BLaER1 (cell line): ENCODE data around the gene DAGLA.

Experiments
- H3K27ac ChIP-seq: shearing (Covaris generic); formaldehyde crosslinking; 2 replicates; pipeline ENCODE4 v1.8.1; 2022
- H3K27me3 ChIP-seq: shearing (Covaris generic); formaldehyde crosslinking; 2 replicates; pipeline ENCODE4 v1.8.1; 2022
- H3K36me3 ChIP-seq: shearing (Covaris generic); formaldehyde crosslinking; 2 replicates; pipeline ENCODE4 v1.8.1; 2022
- H3K4me1 ChIP-seq: shearing (Covaris generic); formaldehyde crosslinking; 2 replicates; pipeline ENCODE4 v1.8.1; 2022
- H3K4me2 ChIP-seq: shearing (Covaris generic); formaldehyde crosslinking; 2 replicates; pipeline ENCODE4 v1.8.1; 2022
- H3K4me3 ChIP-seq: shearing (Covaris generic); formaldehyde crosslinking; 2 replicates; pipeline ENCODE4 v1.8.1; 2022
- H3K9ac ChIP-seq: shearing (Covaris generic); formaldehyde crosslinking; 2 replicates; pipeline ENCODE4 v1.8.1; 2022
- H3K9me3 ChIP-seq: shearing (Covaris generic); formaldehyde crosslinking; 2 replicates; pipeline ENCODE4 v1.8.1; 2022
- H4K20me1 ChIP-seq: shearing (Covaris generic); formaldehyde crosslinking; 2 replicates; pipeline ENCODE4 v1.8.1; 2022
- Cebpa-rat ChIP-seq: shearing (Covaris generic); IDR thresholded peaks from 2 replicates; pipeline ENCODE4 v1.8.1; 2022

The DAGLA gene

DNA sequence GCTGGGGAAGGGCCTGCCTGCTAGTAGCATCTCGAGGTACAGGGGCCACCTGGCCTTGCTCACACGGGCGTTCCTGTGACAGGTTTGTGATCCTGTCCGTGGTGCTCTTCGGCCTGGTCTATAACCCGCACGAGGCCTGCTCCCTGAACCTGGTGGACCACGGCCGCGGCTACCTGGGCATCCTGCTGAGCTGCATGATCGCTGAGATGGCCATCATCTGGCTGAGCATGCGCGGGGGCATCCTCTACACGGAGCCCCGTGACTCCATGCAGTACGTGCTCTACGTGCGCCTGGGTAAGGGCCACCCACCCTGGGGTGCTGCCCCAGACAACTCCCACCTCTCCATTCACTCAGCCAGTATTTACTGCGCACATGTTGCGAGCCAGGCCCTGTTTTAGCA, 40.4 kb downstream of the DAGLA start:
- Histone ChIP-seq H4K20me1 (no peaks in the 10 kb centered on the region), H3K9ac (no peak overlapping the region), H3K4me1 (peaks cover 54% of the 10 kb centered on the region), H3K27ac (no peak overlapping the region), H3K9me3 (no peaks in the 10 kb centered on the region), H3K27me3 (no peaks in the 10 kb centered on the region), H3K36me3 (no peaks in the 10 kb centered on the region), H3K4me2 (no peak overlapping the region), H3K4me3 (no peak overlapping the region)
- no peak for TF ChIP-seq Cebpa-rat

DNA sequence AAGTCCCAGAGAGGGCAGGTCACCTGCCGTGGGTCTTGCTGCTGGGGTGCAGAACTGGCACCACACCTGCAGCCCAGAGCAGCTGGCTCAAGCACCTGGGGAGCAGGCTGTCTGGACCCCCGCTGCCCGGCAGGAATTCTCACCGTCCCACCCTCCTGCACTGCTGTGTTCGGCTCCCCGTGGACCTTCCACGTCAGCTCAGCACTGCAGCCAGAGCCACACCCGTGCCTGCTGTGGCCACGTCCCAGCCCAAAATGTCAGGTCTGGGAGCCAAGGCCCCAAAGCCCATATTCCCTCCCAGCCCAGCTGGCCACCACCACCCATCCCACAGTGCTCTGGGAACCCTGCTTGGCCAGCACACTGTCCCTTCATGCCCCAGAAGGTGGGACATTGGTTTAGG, 44.2 kb downstream of the DAGLA start:
- H3K9ac ChIP-seq: no peak overlapping the region
- no peak for TF ChIP-seq Cebpa-rat
- no peak overlapping the region for H3K27ac ChIP-seq
- H3K4me3 ChIP-seq: no peak overlapping the region
- no peak overlapping the region for H3K4me2 ChIP-seq
- H3K27me3 ChIP-seq: no peaks in the 10 kb centered on the region
- no peaks in the 10 kb centered on the region for H4K20me1 ChIP-seq
- no peaks in the 10 kb centered on the region for H3K9me3 ChIP-seq
- H3K4me1 ChIP-seq: peaks cover 31% of the 10 kb centered on the region
- no peaks in the 10 kb centered on the region for H3K36me3 ChIP-seq

DNA sequence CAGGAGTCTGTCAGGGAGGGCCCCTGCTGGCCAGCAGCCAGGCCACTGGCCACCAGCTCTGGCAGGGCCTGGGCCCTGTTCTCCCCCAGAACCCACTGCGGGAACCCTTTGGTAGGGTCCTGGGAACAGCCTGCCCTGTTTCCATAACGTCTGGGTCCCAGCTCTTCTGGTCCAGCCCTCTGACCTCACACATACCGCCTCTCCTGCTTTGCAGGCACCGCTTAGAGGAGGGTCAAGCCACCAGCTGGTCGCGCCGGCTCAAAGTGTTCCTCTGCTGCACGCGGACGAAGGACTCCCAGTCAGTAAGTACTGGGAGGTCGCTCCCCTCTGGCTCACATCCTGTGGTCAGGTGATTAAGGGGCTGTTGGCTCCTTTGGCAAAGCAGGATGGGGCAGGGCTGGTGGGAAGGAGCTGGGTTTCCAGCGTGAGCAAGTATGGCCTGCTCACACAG, 45.6 kb downstream of the DAGLA start:
- no peaks in the 10 kb centered on the region for H3K27me3 ChIP-seq

DNA sequence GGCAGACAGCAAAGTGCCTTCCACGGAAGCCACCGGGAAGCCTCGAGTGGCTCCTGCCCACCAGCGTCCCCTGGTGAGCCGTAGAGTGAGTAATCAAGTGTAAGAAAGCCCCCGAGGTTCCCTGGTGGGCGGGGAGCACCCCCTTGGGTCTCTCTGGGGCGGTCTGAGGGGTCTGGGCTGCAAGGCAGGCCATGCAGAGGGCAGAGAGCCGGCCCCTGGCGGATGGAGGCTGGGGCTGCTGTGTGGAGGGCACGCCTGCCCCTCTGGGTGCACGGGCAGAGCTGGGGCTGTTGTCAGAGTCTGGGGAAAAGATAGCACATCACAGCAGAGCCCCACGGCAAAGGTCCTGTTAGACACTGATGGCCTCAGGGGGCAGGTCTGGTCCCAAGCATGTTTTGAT, 46.6 kb downstream of the DAGLA start:
- Histone ChIP-seq H3K4me2 (no peak overlapping the region), H3K4me1 (peaks cover 19% of the 10 kb centered on the region), H3K9me3 (no peaks in the 10 kb centered on the region), H3K36me3 (no peaks in the 10 kb centered on the region), H3K27ac (no peak overlapping the region), H3K9ac (no peak overlapping the region), H3K4me3 (no peak overlapping the region), H4K20me1 (no peaks in the 10 kb centered on the region), H3K27me3 (no peaks in the 10 kb centered on the region)
- no peak for TF ChIP-seq Cebpa-rat

More for the DNA sequence above, 45.6 kb downstream of the DAGLA start:
- Histone ChIP-seq H4K20me1 (no peaks in the 10 kb centered on the region), H3K36me3 (no peaks in the 10 kb centered on the region), H3K4me2 (no peak overlapping the region), H3K9me3 (no peaks in the 10 kb centered on the region), H3K9ac (no peak overlapping the region), H3K27ac (no peak overlapping the region), H3K4me3 (no peak overlapping the region), H3K4me1 (peaks cover 27% of the 10 kb centered on the region)
- no peak for TF ChIP-seq Cebpa-rat

GRCh38 chr11:61727401-61727811, 47.2 kb downstream of the DAGLA start:
- Histone ChIP-seq H3K9me3 (no peaks in the 10 kb centered on the region), H3K4me3 (no peak overlapping the region), H3K27me3 (no peaks in the 10 kb centered on the region), H4K20me1 (no peaks in the 10 kb centered on the region), H3K36me3 (no peaks in the 10 kb centered on the region), H3K4me2 (no peak overlapping the region), H3K9ac (no peak overlapping the region), H3K27ac (no peak overlapping the region), H3K4me1 (peaks cover 17% of the 10 kb centered on the region)
- no peak for TF ChIP-seq Cebpa-rat

GRCh38 chr11:61728066-61728939, 48.1 kb downstream of the DAGLA start:
- no peaks in the 10 kb centered on the region for H3K36me3 ChIP-seq
- no peak overlapping the region for H3K27ac ChIP-seq
- H3K4me3 ChIP-seq: no peak overlapping the region
- H3K27me3 ChIP-seq: no peaks in the 10 kb centered on the region
- no peak overlapping the region for H3K9ac ChIP-seq
- H3K9me3 ChIP-seq: no peaks in the 10 kb centered on the region
- peaks cover 17% of the 10 kb centered on the region for H3K4me1 ChIP-seq
- TF ChIP-seq Cebpa-rat: no peak
- H4K20me1 ChIP-seq: no peaks in the 10 kb centered on the region
- H3K4me2 ChIP-seq: peak overlapping the region; percentile 50

DNA sequence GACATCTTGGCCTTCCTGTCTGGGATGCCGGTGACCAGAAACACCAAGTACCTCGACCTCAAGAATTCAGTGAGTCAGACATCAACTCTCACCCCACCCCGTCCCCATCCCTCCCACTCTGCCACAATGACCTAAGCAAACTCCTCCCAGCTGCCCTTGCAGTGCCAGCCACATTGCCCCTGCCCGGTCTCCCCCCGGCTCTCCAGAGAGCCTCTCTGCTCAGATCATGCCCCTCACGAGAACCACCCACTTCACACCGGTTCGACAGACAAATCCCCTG, 48.7 kb downstream of the DAGLA start:
- Histone ChIP-seq H3K36me3 (no peaks in the 10 kb centered on the region), H3K27ac (no peak overlapping the region), H3K27me3 (no peaks in the 10 kb centered on the region), H4K20me1 (no peaks in the 10 kb centered on the region), H3K9ac (no peak overlapping the region), H3K4me3 (no peak overlapping the region), H3K4me1 (peaks cover 17% of the 10 kb centered on the region), H3K4me2 (peak overlapping the region; percentile 50), H3K9me3 (no peaks in the 10 kb centered on the region)
- TF ChIP-seq Cebpa-rat: no peak

- Histone ChIP-seq H3K4me2 (no peak overlapping the region), H3K4me1 (peaks cover 17% of the 10 kb centered on the region), H4K20me1 (no peaks in the 10 kb centered on the region), H3K27me3 (no peaks in the 10 kb centered on the region), H3K9me3 (no peaks in the 10 kb centered on the region), H3K36me3 (no peaks in the 10 kb centered on the region), H3K9ac (no peak overlapping the region), H3K27ac (no peak overlapping the region), H3K4me3 (no peak overlapping the region)
- TF ChIP-seq Cebpa-rat: no peak
These were observed 50.2 kb downstream of the DAGLA start for GRCh38 chr11:61730240-61730994.

DNA sequence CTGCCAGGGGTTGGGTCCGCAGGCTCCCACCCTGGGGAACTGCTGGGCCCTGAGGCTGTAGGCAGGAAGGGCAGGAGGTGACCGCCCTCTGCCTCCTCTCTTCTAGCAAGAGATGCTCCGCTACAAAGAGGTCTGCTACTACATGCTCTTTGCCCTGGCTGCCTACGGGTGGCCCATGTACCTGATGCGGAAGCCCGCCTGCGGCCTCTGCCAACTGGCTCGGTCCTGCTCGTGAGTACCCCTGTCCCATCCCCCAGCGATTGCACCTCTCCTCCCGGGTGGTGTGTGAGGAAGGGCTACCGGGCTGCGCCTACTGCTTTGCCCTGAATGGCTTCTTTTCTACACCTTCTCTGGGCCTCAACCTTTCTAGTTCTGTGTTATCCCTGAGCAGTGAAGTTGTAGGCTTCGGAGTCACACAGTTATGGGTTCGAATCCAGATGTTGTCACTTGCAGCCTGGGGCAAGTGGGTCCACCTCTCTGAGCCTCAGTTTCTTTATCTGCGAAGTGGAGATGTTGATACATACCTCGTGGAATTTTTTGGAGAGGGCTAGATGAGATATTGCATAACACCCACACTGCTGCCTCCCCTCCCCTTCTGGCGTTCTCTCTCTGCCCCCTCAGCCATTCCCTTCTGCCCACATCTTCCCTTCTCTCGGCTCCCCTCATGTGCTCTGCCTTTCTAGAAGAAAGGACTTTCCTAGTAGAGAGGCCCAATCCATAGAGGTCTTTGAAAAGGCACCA, 51.2 kb downstream of the DAGLA start:
- H4K20me1 ChIP-seq: no peaks in the 10 kb centered on the region
- no peak for TF ChIP-seq Cebpa-rat
- no peaks in the 10 kb centered on the region for H3K36me3 ChIP-seq
- no peak overlapping the region for H3K4me3 ChIP-seq
- no peak overlapping the region for H3K27ac ChIP-seq
- H3K9ac ChIP-seq: no peak overlapping the region
- H3K9me3 ChIP-seq: no peaks in the 10 kb centered on the region
- no peaks in the 10 kb centered on the region for H3K27me3 ChIP-seq
- no peak overlapping the region for H3K4me2 ChIP-seq
- peaks cover 17% of the 10 kb centered on the region for H3K4me1 ChIP-seq
